ENCODE data around the gene MMP24.
A peak's percentile ranks its signal among the peaks of the same experiment; 100 is the strongest.

GRCh38 chr20:35306931-35307517 lies 80.5 kb downstream of the MMP24 start:
- TF ChIP-seq CTCF (conservative IDR thresholded peaks at IDR 0.05; ENCODE audit: low read length) = peak; percentile 80
- no peak for TF ChIP-seq EZH2phosphoT487 (IDR thresholded peaks at IDR 0.05; ENCODE audit: borderline replicate concordance, low read depth, low read length)
